Astrocyte (in vitro differentiated cells and primary cell): ENCODE data around the gene SPIRE1. TPM values are rescaled to one million over a fixed set of nuclear protein-coding genes. Genes with fewer than 3 reads are reported as not detected.
"Not testable (repeated sequence)": the region's sequence is repeated elsewhere in the genome, so short reads cannot be mapped to it uniquely, and the experiment has no call there.

Experiments used
- DNase-seq: peaks from one replicate; pipeline ENCODE4 v3.0.0-alpha.2; 2010; ENCODE audit warnings: low read depth
- FAIRE-seq: peaks from 2 replicates; lab custom pipeline; 2011; peaks lifted over from hg19 to GRCh38; lab: Jason Lieb, UNC
- H2AFZ ChIP-seq: 2 replicates; pipeline ENCODE4 v1.6.0; 2012; ENCODE audit warnings: low read depth, low read length, inconsistent platforms
- H3K27ac ChIP-seq: 2 replicates; pipeline ENCODE4 v1.5.1; 2011; ENCODE audit warnings: low read depth, low read length, inconsistent platforms
- H3K27me3 ChIP-seq: 2 replicates; pipeline ENCODE4 v1.6.0; 2011; ENCODE audit warnings: low read length, inconsistent platforms; ENCODE audit not compliant: insufficient read depth
- H3K36me3 ChIP-seq: 2 replicates; pipeline ENCODE4 v1.5.1; 2011; ENCODE audit warnings: low read length, inconsistent platforms; ENCODE audit not compliant: insufficient read depth
- H3K4me1 ChIP-seq: 2 replicates; pipeline ENCODE4 v1.5.1; 2011; ENCODE audit warnings: low read length, inconsistent platforms; ENCODE audit not compliant: insufficient read depth
- H3K4me2 ChIP-seq: 2 replicates; pipeline ENCODE4 v1.6.0; 2012; ENCODE audit warnings: low read length, inconsistent platforms
- H3K4me3 ChIP-seq: 2 replicates; pipeline ENCODE4 v1.5.1; 2011; ENCODE audit warnings: low read depth, mild to moderate bottlenecking, low read length, inconsistent platforms; ENCODE audit not compliant: insufficient read depth
- H3K79me2 ChIP-seq: 2 replicates; pipeline ENCODE4 v1.6.0; 2012; ENCODE audit warnings: mild to moderate bottlenecking, low read length, inconsistent platforms; ENCODE audit not compliant: insufficient read depth
- H3K9ac ChIP-seq: 2 replicates; pipeline ENCODE4 v1.6.0; 2012; ENCODE audit warnings: mild to moderate bottlenecking, low read length, inconsistent platforms
- H3K9me3 ChIP-seq: 2 replicates; pipeline ENCODE4 v1.5.1; 2012; ENCODE audit warnings: low read depth, mild to moderate bottlenecking, low read length, inconsistent platforms; ENCODE audit not compliant: insufficient read depth
- H4K20me1 ChIP-seq: 2 replicates; pipeline ENCODE4 v1.6.0; 2012; ENCODE audit warnings: low read length, inconsistent platforms; ENCODE audit not compliant: insufficient read depth
- H3K27ac Mint-ChIP-seq: one replicate; pipeline ENCODE4 v1.8.0; 2021; ENCODE audit warnings: mild to moderate bottlenecking, mixed read lengths; ENCODE audit not compliant: unreplicated experiment
- H3K27me3 Mint-ChIP-seq: one replicate; pipeline ENCODE4 v1.8.0; 2021; ENCODE audit warnings: low read depth, mixed read lengths; ENCODE audit not compliant: unreplicated experiment
- H3K36me3 Mint-ChIP-seq: one replicate; pipeline ENCODE4 v1.8.0; 2021; ENCODE audit warnings: low read depth, mixed read lengths; ENCODE audit not compliant: unreplicated experiment
- H3K4me1 Mint-ChIP-seq: one replicate; pipeline ENCODE4 v1.8.0; 2021; ENCODE audit warnings: low read depth, mixed read lengths; ENCODE audit not compliant: unreplicated experiment
- H3K4me3 Mint-ChIP-seq: one replicate; pipeline ENCODE4 v1.8.0; 2021; ENCODE audit warnings: mild to moderate bottlenecking, moderate library complexity, mixed read lengths; ENCODE audit not compliant: unreplicated experiment
- H3K9me3 Mint-ChIP-seq: one replicate; pipeline ENCODE4 v1.8.0; 2021; ENCODE audit warnings: mild to moderate bottlenecking, mixed read lengths; ENCODE audit not compliant: unreplicated experiment
- EZH2 ChIP-seq: IDR thresholded peaks from 2 replicates; pipeline ENCODE4 v1.6.1; 2012; ENCODE audit warnings: mild to moderate bottlenecking, low read length, inconsistent platforms; ENCODE audit not compliant: insufficient read depth
- total RNA-seq: library from RNA; stranded (reverse); gene quantifications from 2 replicates; pipeline ENCODE4 v1.2.1, GENCODE V29; 2021
- TF ChIP-seq, protein P1 (sequence below): IDR thresholded peaks from 2 replicates; pipeline ENCODE4 v1.5.1; 2011; ENCODE audit warnings: low read depth, mild to moderate bottlenecking, inconsistent platforms, low read length, moderate library complexity; ENCODE audit not compliant: insufficient read depth

The SPIRE1 gene
- total RNA-seq, 1 donor from 2014 or later, result 42.0 TPM

DNA sequence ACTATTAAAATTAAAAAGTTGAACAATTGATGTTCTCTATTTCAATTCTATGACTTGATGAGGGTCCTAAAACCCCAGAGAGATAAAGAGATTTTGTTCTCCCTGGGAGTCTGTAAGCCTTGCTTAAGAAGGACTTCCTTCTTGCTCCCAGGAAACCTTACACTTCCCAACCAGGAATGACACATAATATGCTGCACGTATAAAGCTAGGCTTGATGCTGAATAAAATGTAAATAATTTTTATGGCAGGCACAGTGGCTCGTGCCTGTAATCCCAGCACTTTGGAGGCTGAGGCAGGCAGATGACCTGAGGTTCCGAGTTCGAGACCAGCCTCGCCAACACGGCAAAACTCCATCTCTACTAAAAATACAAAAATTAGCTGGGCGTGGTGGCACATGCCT lies 27.8 kb downstream of the SPIRE1 start:
- H3K27ac Mint-ChIP-seq, result peak overlapping the region; percentile 72
- Histone ChIP-seq H3K4me3 (no peak overlapping the region), H3K9ac (no peak overlapping the region), H3K4me1 (peaks cover 16% of the 10 kb centered on the region), H3K79me2 (peaks cover 13% of the 10 kb centered on the region), H3K27ac (peak overlapping the region; percentile 85), H3K27me3 (no peaks in the 10 kb centered on the region), H3K9me3 (no peaks in the 10 kb centered on the region), H2AFZ (no peak overlapping the region), H3K4me2 (no peak overlapping the region), H4K20me1 (no peaks in the 10 kb centered on the region), H3K36me3 (no peaks in the 10 kb centered on the region)
- DNase-seq (peak; percentile 44), FAIRE-seq (no peak)
- peaks cover 12% of the 10 kb centered on the region for H3K36me3 Mint-ChIP-seq
- no peaks in the 10 kb centered on the region for H3K27me3 Mint-ChIP-seq
- H3K9me3 Mint-ChIP-seq, result peaks cover 9% of the 10 kb centered on the region
- no peak overlapping the region for H3K4me3 Mint-ChIP-seq
- peaks cover 15% of the 10 kb centered on the region for H3K4me1 Mint-ChIP-seq
- TF ChIP-seq EZH2, result no peak
- TF ChIP-seq, protein P1, sequence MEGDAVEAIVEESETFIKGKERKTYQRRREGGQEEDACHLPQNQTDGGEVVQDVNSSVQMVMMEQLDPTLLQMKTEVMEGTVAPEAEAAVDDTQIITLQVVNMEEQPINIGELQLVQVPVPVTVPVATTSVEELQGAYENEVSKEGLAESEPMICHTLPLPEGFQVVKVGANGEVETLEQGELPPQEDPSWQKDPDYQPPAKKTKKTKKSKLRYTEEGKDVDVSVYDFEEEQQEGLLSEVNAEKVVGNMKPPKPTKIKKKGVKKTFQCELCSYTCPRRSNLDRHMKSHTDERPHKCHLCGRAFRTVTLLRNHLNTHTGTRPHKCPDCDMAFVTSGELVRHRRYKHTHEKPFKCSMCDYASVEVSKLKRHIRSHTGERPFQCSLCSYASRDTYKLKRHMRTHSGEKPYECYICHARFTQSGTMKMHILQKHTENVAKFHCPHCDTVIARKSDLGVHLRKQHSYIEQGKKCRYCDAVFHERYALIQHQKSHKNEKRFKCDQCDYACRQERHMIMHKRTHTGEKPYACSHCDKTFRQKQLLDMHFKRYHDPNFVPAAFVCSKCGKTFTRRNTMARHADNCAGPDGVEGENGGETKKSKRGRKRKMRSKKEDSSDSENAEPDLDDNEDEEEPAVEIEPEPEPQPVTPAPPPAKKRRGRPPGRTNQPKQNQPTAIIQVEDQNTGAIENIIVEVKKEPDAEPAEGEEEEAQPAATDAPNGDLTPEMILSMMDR, result no peak

DNA sequence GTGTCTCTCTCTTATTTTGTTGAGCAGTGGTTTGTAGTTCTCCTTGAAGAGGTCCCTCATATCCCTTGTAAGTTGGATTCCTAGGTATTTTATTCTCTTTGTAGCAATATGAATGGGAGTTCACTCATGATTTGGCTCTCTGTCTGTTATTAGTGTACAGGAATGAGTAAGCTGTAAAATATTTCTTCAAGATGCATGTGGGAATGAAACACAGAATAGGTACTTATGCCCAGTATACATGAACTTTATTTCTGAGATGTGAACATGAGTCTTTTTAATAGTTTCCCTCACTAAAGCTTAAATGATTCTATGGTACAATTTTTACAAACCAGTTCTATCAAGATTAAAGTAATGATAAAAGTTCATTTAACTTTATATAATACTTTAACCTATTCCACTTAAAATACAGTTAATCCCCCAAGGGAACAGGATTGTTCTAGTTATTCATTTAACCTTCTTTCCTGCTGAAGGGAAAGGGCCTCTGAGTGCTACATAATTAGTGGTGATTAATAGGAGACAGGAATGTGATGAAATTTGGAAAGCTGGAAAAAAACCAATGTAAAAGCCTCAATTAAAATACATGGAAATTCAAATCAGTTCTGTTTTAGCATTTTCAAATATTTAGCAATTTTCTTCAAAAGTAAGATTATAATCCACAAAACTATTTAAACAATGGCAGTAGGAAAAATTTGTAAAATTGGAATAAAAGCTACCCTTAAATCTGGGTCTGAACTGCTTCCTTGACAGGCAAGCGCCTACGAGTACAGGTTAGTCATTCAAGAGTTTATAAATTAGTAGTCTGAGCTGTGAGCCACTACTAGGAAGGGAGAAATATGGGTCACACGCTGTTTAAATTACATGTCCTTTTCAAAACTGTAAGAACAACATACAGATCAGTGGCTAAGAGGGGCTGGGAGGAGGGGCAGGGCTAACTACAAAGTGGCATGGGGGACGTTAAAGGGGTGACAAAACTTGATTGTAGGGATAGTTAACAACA lies 28.9 kb downstream of the SPIRE1 start:
- H3K36me3 ChIP-seq, result no peaks in the 10 kb centered on the region
- Mint-ChIP-seq H3K27me3 (no peaks in the 10 kb centered on the region), H3K4me1 (peaks cover 15% of the 10 kb centered on the region), H3K27ac (peak overlapping the region; percentile 98), H3K36me3 (peaks cover 12% of the 10 kb centered on the region), H3K4me3 (peak overlapping the region; percentile 54), H3K9me3 (peaks cover 9% of the 10 kb centered on the region)
- no peaks in the 10 kb centered on the region for H3K9me3 ChIP-seq
- no peaks in the 10 kb centered on the region for H4K20me1 ChIP-seq
- peaks cover 16% of the 10 kb centered on the region for H3K4me1 ChIP-seq
- H3K27ac ChIP-seq, result peak overlapping the region; percentile 85
- peak overlapping the region; percentile 59 for H3K9ac ChIP-seq
- H3K4me3 ChIP-seq, result no peak overlapping the region
- peaks cover 11% of the 10 kb centered on the region for H3K79me2 ChIP-seq
- H3K27me3 ChIP-seq, result no peaks in the 10 kb centered on the region
- FAIRE-seq, result peak; percentile 80
- no peak overlapping the region for H2AFZ ChIP-seq
- H3K4me2 ChIP-seq, result peak overlapping the region; percentile 54
- no peak for TF ChIP-seq EZH2
- TF ChIP-seq, protein P1, result no peak
- DNase-seq, result peak; percentile 80

DNA sequence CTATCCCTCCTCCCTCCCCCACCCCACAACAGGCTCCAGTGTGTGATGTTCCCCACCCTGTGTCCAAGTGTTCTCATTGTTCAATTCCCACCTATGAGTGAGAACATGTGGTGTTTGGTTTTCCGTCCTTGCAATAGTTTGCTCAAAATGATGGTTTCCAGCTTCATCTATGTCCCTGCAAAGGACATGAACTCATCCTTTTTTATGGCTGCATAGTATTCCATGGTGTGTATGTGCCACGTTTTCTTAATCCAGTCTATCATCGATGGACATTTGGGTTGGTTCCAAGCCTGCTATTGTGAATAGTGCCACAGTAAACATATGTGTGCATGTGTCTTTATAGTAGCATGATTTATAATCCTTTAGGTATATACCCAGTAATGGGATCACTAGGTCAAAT lies 30.7 kb downstream of the SPIRE1 start:
- not testable (repeated sequence) for H2AFZ ChIP-seq, H3K27ac ChIP-seq, H3K9me3 ChIP-seq, DNase-seq, H3K27me3 Mint-ChIP-seq, H3K4me3 Mint-ChIP-seq, H3K27me3 ChIP-seq, H3K36me3 ChIP-seq, FAIRE-seq, H3K9ac ChIP-seq, H3K4me2 ChIP-seq, H3K27ac Mint-ChIP-seq, H3K4me3 ChIP-seq, H3K9me3 Mint-ChIP-seq, H4K20me1 ChIP-seq
- Mint-ChIP-seq H3K36me3 (peaks cover 12% of the 10 kb centered on the region), H3K4me1 (peaks cover 15% of the 10 kb centered on the region)
- Histone ChIP-seq H3K79me2 (peaks cover 11% of the 10 kb centered on the region), H3K4me1 (peaks cover 16% of the 10 kb centered on the region)
